ENCODE results near the gene RBM24.

DNA sequence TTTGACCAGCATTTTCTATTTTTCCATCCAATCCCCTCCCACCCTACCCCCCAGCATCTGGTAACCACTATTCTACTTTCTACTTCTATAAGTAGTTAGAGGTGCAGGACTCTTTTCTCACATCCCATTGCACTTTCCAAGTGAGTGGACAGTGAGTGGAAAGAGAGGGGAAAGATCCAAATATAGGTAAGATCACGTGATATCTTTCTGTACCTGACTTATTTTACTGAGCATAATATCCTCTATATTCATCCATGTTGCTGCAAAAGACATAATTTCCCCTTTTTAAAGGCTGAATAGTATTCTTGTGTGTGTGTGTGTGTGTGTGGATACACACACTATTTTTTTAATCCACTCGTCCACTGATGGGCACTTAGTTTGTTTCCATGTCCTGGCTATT is 18.1 kb downstream of the RBM24 start:
- no peak for TF ChIP-seq TARDBP (IDR thresholded peaks at IDR 0.05)
- TF ChIP-seq SP1 (IDR thresholded peaks at IDR 0.05), result no peak
- TF ChIP-seq FOXK2 (IDR thresholded peaks at IDR 0.05), result no peak
- no peak for TF ChIP-seq FOXM1 (IDR thresholded peaks at IDR 0.05; ENCODE audit: borderline replicate concordance)
- no peak for TF ChIP-seq HDGF (IDR thresholded peaks at IDR 0.05; ENCODE audit: borderline replicate concordance)
- TF ChIP-seq SUZ12 (IDR thresholded peaks at IDR 0.05), result no peak
- no peak for TF ChIP-seq BHLHE40 (IDR thresholded peaks at IDR 0.05; ENCODE audit: borderline replicate concordance)

Measured in HEK293T (cell line).